Adrenal gland (tissue), 12 donors: ENCODE measurements around the gene CIPC. TPM values are rescaled to one million over a fixed set of nuclear protein-coding genes. Genes with fewer than 3 reads are reported as not detected.

Experiments
- DNase-seq, 7 donors: peaks; one replicate each; pipeline ENCODE4 v3.0.0-alpha.2; 2019 to 2020
- H3K27ac ChIP-seq, 5 donors: fragments of 200-600 bp; sonication (generic) in 4 of 5; 1 replicate in 3 of 5; 2 replicates in 2 of 5; pipeline versions ENCODE4 v1.5.1 to v1.8.0; 2016 to 2020; ENCODE audit warnings: mild to moderate bottlenecking in 1 of 5
- H3K27me3 ChIP-seq: fragments of 200-600 bp; 2 replicates; pipeline ENCODE4 v1.8.0; 2021
- H3K36me3 ChIP-seq, 2 donors: fragments of 200-600 bp; replicated peaks in 1 of 2; 1 replicate in 1 of 2; 2 replicates in 1 of 2; pipeline versions ENCODE4 v1.5.1 to v1.8.0; 2018 to 2022
- H3K4me1 ChIP-seq, 2 donors: fragments of 200-600 bp; replicated peaks in 1 of 2; 1 replicate in 1 of 2; 2 replicates in 1 of 2; pipeline versions ENCODE4 v1.5.1 to v1.8.0; 2018 to 2021
- H3K4me3 ChIP-seq, 4 donors: fragments of 200-600 bp; sonication (generic) in 3 of 4; one replicate each; pipeline ENCODE4 v1.5.1; 2016 to 2018
- H3K9me3 ChIP-seq, 3 donors: fragments of 200-600 bp; sonication (generic) in 1 of 3; replicated peaks in 1 of 3; 1 replicate in 2 of 3; 2 replicates in 1 of 3; pipeline versions ENCODE4 v1.5.1 to v1.8.0; 2016 to 2021
- CTCF ChIP-seq, 6 experiments: fragments of 450-650 bp in 4 of 6; fragments of 200-600 bp in 2 of 6; sonication (generic) in 1 of 6; IDR thresholded peaks; 1 replicate in 5 of 6; 2 replicates in 1 of 6; pipeline versions ENCODE4 v1.5.1 to v1.8.0; 2016 to 2021; ENCODE audit warnings: antibody characterized with exemption in 6 of 6, mild to moderate bottlenecking in 2 of 6, moderate library complexity in 1 of 6
- POLR2A ChIP-seq, 2 donors: fragments of 450-650 bp; IDR thresholded peaks; one replicate each; pipeline ENCODE4 v1.6.1; 2017; ENCODE audit warnings: antibody characterized with exemption in 2 of 2, mild to moderate bottlenecking in 2 of 2, moderate library complexity in 1 of 2
- WGBS, 4 donors: extraction: QIAGEN DNeasy Blood & Tissue Kit in 2 of 4; methylation state at CpG; one replicate each; pipeline versions ENCODE4 v1.1.5 to v1.1.7; 2013 to 2017; 5-methylcytosine and 5-hydroxymethylcytosine counted together
- intact Hi-C, 2 donors: fragments of 100-400 bp; cut with DNase I; formaldehyde crosslinking; loops; one replicate each; pipeline versions ENCODE4 v1.14.1 to v1.15.0; 2022 to 2023
- polyA plus RNA-seq, 3 donors: library from polyadenylated mRNA; stranded (reverse); fragments of 200-250 nt in 2 of 3; fragments of 350-450 nt in 1 of 3; fragmentation: Illumina TruSeq in 1 of 3; extraction: RNeasy Lipid Tissue Mini Kit (QIAGEN cat#74804) in 1 of 3; gene quantifications; one replicate each; pipeline ENCODE4 v1.2.3, GENCODE V29; 2013 to 2014
- total RNA-seq, 9 donors: library from RNA; depleted of rRNA in 4 of 9; stranded (reverse); fragments of >200 nt in 4 of 9; fragments of 120-200 nt in 1 of 9; fragmentation: NEBNext Ultra II Directional in 1 of 9; extraction: Animal tissue kit (Norgen Biotek cat#: 25700) in 1 of 9; gene quantifications; one replicate each; pipeline versions ENCODE4 v1.1.0 to v1.2.4, GENCODE V29; 2013 to 2023
- donor health status: healthy with polysubstance abuse.
- donor health status: Bipolar disorder and iron deficiency.
- donor health status: DM: yes; HTN: yes; CAD: no.
- donor health status: DM: no; HTN: no; CAD: no.
- donor health status: DM: no; HTN: no; CAD: no.
- donor health status: DM: yes; HTN: yes; CAD: no.

Gene CIPC
- total and polyA plus RNA-seq, 12 donors: 3.7 to 48.6 (median 26.1) TPM

- Histone ChIP-seq H3K9me3 (no peaks in the 10 kb centered on the region), H3K36me3 (no peaks in the 10 kb centered on the region), H3K4me3 (no peak overlapping the region), H3K27me3 (no peaks in the 10 kb centered on the region), H3K4me1 (no peaks in the 10 kb centered on the region), H3K27ac (no peak overlapping the region)
- intact Hi-C loops: no loop called here
- no peak for TF ChIP-seq POLR2A (IDR thresholded peaks at IDR 0.05)
- TF ChIP-seq CTCF (IDR thresholded peaks at IDR 0.05): no peak
- no peak for DNase-seq
- WGBS, 4 donors: 69 to 82% (median 73%) methylated on average over 3 of the region's 3 CpGs
Measured at GRCh38 chr14:77083082-77083481, 15.0 kb upstream of the CIPC start.

- Histone ChIP-seq H3K27ac (no peak overlapping the region), H3K4me3 (no peak overlapping the region), H3K9me3 (no peaks in the 10 kb centered on the region), H3K27me3 (no peaks in the 10 kb centered on the region), H3K4me1 (no peaks in the 10 kb centered on the region), H3K36me3 (no peaks in the 10 kb centered on the region)
- DNase-seq: no peak
- WGBS, 4 donors: 51 to 61% (median 58%) methylated on average over 5 of the region's 5 CpGs
- intact Hi-C loops: no loop called here
- no peak for TF ChIP-seq CTCF (IDR thresholded peaks at IDR 0.05)
- TF ChIP-seq POLR2A (IDR thresholded peaks at IDR 0.05): no peak
Measured at GRCh38 chr14:77084985-77085384, 13.1 kb upstream of the CIPC start.

DNA sequence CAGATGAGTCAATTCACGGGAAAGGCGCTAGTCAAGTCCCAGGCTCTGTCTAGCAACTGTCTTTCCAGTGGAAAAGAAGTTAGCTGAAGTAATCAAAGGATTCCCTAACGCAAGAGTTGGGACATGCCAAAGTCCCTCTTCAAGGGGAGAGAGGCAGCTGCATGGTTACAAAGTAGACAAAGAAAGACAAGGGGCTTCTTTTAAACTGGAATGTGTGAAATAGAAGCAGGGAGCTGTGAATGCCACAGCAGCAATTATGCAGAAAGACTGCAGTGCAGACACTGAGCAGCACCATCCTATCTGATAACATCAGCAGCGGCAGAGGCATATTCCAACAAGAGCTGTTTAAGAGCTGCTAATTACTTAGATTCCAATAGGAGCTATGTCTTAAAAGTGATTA lies 12.5 kb upstream of the CIPC start:
- no peaks in the 10 kb centered on the region for H3K9me3 ChIP-seq
- H3K4me1 ChIP-seq: no peaks in the 10 kb centered on the region
- TF ChIP-seq POLR2A (IDR thresholded peaks at IDR 0.05): no peak
- TF ChIP-seq CTCF (IDR thresholded peaks at IDR 0.05): no peak
- no peak for DNase-seq
- no peak overlapping the region for H3K27ac ChIP-seq
- H3K36me3 ChIP-seq: no peaks in the 10 kb centered on the region
- H3K4me3 ChIP-seq: no peak overlapping the region
- intact Hi-C loops: no loop called here
- 74 to 84% (median 79%) methylated on average over 4 of the region's 4 CpGs for WGBS, 4 donors
- no peaks in the 10 kb centered on the region for H3K27me3 ChIP-seq

DNA sequence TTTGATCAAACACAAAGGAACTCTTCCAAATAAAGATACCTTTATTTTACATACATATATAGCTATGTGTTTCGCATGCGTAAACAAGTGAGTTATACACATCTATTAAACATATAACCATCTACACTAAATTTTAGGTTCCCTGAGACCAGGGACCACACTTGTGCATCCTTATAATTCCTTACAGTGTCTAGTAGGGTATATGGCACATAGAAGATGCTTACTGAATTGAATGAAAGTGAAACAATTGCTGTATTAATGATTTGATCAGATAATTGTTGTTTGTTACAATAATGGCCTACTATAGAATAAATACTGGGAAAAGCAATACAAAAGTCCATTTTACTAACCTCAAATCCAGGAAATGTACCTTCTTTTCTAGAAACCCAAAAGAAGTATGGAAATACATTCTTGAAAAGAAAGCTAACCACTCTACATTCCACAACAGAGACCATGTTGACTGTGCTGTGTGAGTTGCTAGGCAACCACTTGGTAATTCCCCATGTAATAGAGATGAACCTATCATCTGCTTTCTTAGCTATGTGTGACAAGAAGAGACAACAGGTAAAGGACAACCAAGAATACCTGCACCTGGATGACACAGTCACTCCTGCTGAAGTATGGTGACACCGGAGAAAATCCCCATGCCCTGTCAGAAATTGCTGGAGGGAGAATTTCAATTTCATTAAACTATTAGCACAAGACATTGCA lies 11.9 kb upstream of the CIPC start:
- Histone ChIP-seq H3K4me3 (no peak overlapping the region), H3K27me3 (no peaks in the 10 kb centered on the region), H3K27ac (no peak overlapping the region), H3K9me3 (no peaks in the 10 kb centered on the region), H3K4me1 (no peaks in the 10 kb centered on the region), H3K36me3 (no peaks in the 10 kb centered on the region)
- intact Hi-C loops: no loop called here
- no peak for TF ChIP-seq POLR2A (IDR thresholded peaks at IDR 0.05)
- TF ChIP-seq CTCF (IDR thresholded peaks at IDR 0.05): no peak
- WGBS, 4 donors: 90 to 98% (median 96%) methylated on average over 3 of the region's 3 CpGs
- no peak for DNase-seq
